Stimulated activated CD8-positive, alpha-beta memory T cell treated with anti-CD3 and anti-CD28 coated beads, Interleukin-4, amount 100 ng/mL, for 4 hours (primary cell): ENCODE data around the gene NCOA6.

Experiments
- DNase-seq, 2 donors: peaks; one replicate each; pipeline ENCODE4 v3.0.0-alpha.2; 2020; ENCODE audit warnings: low read depth in 2 of 2, low spot score in 1 of 2

Gene NCOA6

DNA sequence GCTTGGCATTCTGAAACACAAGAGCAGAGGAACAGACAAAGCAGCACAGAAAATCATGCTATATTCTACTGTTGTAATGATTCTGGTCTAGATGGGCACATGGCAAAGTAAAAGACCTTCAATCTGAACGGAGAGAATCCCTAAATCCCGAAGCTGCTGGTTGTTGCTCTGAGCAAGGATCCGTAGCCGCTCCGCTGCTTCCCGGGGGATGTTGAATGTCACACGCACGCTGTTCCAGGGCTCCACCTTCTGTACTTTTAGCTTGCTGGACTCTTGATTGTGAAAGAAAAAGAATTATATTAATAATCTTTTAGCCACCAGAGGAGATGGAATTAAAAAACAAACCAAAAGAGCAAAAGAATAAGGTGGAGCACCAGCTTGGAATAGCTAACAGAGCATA, 49.3 kb downstream of the NCOA6 start:
- no peak for DNase-seq

DNA sequence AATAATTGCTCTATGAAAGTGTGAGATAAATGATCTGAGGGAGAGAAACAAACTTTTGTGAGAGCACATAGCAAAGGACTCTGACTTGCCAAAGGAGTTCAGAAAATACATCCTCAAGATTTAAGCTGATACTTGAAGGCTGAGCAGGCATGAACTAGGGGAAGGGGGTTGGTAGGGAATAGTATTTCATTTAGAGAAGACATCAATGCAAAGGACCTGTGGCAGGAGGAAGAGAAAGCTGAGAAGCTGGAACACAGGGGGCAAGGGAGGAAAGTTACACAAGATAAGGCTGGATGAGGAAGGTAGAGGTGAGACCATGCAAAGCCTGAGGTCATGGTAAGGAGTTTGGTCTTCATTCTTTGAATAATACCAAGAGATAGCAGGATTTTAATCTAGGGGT, 50.6 kb downstream of the NCOA6 start:
- no peak for DNase-seq

DNA sequence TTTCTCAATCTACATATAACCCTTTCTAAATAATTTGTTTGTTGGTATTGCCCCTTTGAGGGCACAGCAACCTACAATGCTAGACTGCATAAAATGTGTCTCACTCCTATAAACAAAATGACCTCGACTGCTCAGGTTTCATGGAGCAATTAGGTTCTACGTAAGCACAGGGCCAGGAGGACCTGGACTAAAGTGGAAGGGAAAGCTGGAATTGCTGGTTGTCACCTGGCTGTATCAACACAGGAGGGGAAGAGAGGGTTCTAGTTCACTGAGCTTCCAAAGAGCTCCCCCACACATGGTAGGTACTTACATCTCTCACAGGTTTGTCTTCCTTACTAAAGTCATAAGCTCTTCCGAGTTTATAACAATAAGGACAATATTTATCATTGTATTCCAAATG, 51.0 kb downstream of the NCOA6 start:
- DNase-seq = no peak

DNA sequence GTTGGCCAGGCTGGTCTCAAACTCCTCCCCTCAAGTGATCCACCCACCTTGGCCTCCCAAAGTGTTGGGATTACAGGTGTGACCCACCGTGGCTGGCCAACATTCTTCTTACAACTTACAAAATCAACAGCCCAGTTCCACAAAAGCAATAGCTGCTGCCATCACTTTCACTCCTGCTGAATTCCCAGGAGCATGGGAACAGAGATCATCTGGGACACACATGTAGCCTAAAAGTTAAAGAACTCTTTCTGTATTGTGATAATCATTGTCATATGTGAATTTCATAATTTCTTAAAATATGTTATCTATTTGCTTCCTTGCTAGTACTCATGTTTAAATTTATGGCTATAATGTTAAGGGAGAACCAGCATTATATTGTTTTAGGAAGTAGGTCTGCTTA, 51.7 kb downstream of the NCOA6 start:
- DNase-seq = no peak

DNA sequence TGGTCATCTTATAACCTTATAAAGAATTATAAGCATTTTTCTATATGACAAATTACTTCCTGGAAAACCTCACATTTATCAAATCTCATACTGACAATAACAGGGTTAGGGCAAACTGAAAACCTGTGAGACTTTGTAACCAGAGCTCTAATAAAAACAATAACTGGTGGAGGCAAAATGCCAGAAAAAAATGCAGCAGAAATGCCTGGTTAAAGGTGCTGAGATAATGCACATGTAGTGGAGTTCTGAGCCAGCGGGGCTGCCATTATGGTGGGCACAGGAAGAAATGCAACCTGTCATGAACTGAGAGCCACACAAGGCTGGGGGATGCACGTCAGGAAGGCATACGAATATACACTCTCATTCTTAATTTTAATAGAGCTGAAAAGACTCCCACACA, 53.0 kb downstream of the NCOA6 start:
- DNase-seq = no peak

DNA sequence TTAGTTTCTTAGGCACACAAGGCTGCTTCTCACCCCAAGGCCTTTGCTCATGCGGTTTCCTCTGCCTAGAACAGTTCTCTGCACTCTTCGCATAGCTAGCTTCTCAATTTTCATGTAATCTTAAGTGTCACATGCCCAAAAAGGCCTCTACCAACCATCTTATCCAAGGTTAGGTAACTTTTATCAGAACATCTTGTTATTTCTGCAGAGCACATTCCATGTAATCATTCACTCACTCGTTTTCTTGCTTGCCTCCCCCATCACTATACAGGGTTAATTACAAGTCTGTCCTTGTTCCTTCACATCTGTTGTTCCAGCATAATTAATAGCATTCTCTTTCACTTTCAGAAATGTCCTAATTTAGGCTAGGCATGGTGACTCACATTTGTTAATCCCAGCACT, 53.8 kb downstream of the NCOA6 start:
- DNase-seq = no peak

DNA sequence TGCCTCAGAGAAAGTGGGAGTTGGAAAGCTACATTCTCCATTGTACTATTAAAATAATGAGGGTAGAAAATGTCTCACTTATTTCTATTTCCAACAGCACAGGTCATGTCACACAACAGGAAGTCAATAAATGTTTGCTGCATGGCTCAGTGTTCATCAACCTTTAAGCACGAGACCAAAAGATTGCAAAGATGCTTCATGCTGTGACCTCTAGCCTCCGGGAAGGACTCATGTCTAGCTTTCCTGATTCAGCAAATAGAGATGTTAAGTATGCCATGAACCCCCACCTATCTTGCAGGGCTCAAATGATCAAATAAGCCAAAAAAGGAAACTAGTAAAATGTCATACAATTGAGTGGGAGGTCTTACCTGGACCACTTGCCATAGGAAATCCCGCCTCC, 57.4 kb downstream of the NCOA6 start:
- DNase-seq = no peak

DNA sequence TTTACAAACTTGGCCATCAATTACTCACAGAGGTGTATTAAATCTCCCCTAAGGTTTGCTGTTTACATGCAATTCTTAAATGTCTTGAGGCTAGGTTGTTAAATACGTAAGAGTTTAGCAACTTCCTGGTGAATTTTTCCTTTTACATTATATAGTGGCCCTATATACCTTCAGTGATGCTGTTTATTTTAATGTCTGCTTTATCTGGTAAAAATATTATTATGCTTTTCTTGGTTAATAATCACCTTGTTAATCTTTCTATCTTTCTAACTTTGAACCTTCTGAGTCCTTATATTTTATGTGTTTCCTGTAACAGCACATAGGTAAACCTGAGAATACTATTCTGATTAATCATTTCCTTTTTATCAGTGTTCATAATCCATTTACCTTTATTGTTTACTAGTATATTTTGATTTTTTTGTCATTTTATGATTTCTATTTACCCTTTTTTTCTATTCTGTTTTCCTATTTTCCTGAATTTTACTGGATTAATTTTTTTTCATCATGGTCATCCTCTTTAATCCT, 63.4 kb downstream of the NCOA6 start:
- DNase-seq = no peak

DNA sequence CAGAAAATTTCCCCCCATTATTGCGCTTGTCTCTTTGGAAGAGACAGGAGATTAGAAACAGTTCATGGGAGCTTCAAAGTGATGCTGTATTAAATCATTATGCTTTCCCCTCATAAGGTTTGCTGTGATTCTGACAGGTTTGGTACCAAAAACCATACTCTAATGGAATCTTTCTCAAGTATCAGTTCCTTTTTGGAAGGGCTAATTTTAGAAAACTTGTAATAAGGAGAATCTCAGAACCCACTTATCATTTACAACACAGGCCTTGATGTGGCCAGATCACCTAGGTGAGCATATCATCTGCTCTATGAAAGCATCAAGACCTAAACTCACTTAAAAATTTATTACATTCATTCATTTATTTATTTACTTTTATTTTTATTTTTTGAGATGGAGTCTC, 70.1 kb downstream of the NCOA6 start:
- DNase-seq = no peak

DNA sequence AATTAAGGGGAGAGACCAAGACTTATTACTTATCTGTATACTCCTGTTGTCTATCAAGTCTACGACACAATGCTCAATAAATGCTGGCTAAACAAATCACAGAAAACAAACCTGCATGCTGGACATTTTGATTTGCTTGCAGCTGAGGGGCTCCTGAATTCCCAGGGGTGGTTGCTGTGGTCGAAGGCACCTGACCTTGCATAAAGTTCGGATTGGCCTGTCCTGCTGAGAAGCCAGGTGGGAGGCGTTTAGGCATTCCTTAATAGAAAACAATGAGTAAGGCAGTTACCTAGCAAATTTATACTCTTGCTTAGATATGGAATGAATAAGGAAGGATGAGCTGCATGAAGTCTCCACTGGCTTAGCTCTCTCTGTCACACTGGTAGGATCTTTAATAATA, 70.8 kb downstream of the NCOA6 start:
- DNase-seq = no peak

DNA sequence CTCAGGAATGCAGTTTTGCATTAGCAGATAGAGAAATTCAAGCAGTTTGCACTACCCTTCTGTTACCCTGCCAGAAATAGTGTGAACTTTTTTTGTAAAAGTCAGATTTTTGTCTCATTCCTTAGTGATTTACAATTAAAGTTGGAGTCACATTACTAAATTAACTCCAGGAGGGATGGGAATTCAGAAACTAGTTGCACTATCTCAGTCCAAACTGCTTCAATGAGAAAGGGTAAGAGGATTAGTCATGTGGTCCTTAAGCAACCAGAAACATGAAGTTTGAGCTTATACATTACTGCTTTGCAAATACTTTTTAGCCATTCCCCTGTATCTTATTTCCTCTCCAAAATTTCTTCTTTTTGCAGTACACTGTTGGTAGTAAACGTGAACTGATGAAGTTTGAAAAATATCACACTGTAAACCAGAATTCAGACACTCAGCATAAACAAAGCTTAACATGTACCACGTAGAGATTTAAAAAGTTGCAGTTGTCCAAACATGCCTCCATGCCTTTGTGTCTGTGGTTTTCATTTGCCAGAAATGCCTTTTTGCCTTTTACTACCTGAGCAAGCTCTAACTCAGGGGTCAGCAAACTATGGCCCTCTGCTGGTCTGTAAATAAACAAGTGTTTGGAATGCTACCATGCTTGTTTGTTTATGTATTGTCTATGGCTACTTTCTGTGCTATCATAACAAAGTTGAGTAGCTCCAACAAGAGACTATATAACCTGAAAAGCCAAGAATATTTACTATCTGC, 71.6 kb downstream of the NCOA6 start:
- no peak for DNase-seq

DNA sequence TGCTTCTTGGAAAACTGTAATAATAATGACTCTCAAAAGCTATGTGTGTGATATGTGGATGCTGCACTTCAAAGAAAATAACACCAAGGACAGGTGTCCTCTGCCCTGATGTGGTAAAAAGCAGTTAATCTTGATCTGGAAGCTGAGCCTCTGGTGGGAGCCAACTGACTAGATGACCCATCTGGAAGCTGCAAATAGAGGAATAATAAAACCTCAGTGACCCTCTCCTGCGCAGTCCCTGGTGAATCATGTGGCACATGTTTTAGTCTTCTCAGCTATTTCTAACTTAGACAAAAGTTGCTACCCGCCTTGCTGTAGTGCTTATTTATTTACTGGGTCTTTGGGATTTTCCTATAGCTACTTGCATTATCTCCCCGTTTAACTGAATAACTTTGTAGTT, 74.0 kb downstream of the NCOA6 start:
- no peak for DNase-seq

DNA sequence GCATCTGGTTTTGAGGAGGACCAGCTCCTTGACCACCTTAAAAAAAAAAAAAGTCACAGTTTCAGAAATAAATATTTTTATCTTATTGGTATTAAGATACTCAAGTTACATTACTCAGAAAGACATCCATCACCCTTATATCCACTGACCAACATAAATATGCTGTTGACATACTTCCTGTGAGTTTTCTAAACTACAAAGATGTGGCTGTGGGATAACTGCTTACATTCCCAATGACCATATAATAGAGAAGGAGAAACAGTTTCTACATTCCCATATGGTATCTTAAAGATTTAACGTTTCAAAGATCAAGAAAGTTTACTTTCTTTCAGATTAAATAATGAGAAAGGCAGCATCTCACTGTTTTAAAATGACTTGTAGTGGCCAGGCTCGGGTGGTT, 75.0 kb downstream of the NCOA6 start:
- no peak for DNase-seq

DNA sequence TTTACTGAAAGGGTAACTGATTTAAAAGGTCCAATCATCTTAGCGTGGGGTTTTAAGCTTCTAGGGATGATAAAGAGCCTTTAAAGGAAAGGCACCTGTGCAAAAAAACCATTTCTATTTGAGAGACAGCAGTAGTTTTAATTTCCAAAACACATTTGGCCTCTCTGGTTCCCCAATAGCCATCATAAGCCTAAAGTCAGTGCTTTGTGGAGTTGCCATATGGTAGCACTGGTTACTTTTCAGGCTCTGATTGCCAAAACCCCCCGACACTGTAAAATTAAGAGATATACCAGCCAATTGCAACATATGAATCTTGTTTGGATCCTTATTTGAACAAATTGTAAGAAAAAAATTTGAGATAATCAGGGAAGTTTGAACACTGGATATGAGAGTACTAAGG, 76.7 kb downstream of the NCOA6 start:
- DNase-seq = no peak

DNA sequence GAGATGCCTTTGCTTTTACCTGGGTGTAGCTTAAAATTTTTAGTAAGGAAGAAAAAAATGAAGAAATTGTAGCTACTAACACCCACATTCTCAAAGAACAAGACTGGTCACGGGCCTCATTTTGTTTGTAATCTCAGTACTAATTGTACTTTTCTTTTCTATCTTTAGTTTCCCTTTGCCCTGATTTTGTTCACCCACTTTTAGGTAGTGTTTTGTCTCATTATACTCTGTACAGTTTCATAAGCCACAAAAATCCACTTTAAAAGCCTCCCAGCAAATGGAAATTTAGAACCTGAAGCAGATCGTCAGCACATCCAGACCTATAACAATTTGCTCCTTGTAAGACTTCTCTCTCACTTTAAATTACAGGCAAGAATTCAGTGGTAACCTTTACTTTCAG, 78.0 kb downstream of the NCOA6 start:
- no peak for DNase-seq

DNA sequence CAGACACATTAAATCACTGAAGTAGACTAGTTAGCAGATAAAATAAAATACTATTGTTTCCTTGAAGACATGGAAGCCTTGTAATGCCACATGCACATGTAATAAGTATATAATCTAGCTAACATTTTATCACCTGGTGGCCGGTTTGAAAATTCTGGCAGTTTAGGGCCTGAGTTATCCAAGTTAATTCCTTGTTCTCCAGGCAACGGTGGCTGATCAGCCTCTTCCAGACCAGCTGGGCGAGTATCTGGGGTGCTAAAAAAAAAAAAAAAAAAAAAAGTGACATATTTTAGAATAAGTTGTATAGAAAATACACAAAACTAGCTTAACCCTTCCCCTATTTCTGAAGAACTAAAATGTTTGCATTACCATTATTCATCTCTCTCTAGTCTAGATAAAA, 78.8 kb downstream of the NCOA6 start:
- DNase-seq = no peak

DNA sequence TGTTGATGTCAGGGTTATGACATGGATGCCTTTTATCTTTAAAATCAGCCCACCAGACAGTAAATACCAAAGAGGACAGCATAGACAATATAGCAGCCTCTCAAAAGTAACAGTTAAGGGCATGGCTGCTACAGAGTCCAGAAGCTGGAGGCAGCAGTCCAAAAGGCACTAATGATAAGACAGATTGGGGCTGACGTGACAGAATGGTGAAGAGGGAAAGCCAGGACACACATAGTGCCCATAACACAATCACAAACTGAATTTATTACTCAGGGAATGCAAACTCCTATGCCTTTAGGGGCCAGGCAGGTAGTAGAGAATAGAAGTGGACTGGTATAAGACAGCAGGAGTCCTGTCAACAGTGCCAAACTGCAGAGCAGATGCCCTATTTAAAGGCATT, 80.6 kb downstream of the NCOA6 start:
- no peak for DNase-seq

DNA sequence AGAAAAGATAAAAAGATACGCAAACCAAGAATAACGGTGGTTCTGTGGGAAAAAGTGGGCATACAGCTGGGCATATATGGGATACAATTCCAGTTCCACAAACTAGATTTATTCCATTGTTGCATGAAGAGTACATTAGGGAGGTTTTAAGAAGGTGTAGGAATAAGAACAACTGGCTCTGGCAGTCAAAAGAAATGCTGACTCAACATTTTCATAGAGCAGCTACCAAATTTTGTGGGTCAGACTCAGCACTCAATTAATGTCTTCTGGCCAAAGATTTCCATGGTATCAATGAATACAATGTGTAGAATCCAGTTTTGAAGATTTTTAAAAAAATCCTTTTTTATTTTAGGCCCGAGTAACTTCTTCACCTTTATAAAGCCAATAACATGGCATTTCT, 81.1 kb downstream of the NCOA6 start:
- DNase-seq = no peak

DNA sequence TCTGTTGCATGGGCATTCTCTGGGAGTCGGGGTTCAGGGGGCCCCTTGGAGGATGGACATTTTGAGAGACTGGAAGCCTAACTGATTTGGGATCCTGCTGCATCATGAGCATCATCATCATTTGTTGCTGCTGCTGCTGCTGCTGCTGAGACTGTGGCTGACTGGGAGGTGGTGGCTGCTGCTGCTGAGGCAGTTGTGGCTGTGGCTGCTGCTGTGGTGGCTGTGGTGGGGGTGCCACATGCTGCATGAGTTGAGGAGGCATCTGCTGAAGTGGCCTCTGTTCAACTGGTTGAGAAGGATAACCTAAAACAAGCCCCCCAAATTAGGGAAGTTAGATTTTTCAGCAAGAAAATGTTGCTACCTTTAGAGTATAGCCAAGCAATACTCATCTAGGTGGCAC, 82.4 kb downstream of the NCOA6 start:
- no peak for DNase-seq

DNA sequence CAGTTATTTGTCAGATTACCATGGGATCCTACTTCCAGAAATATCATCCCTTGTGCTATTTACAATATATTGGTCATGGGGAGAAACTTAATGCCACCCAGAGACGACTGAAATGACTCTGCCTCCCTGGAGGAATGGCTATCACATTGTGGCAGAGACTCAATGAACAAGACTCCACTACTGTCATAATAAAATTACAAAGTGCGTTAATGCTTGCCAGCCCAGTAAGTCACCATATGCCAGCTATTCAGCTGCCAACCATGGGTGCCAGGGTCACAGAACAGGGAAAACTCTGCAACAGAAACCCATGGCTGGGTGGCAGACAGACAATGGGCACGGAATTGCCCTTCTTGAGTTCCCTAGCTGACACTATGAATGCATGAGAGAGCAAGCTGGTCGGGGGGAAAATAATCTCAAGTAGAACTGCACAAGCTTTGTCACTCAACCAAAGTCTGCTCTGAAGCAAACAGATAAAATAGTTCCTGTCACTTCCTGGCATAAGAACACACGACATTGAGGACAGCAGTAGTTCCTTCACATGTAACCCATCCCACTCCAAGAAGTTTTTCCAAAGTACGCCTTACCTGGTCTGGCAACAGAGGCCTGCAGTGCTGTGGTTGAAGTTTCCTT, 89.2 kb downstream of the NCOA6 start:
- no peak for DNase-seq

DNA sequence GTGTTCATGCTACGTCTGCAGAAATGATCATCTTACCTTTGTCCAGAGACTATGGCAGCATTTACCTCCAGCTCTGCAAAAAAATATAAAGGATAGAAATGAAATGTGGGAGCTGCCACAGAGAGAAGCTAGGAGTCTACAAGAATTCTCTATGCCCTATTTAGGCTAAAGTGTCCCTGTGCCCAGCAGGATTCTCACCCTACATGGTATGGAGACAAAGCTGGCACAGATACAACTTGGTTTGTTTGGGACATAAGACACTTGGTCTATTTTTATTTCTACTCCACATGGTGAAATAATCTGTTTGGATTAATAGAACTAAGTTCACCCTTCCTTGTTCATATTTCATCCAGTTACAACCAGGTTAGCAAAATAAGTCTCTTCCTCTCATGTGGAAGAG, 92.9 kb downstream of the NCOA6 start:
- no peak for DNase-seq

DNA sequence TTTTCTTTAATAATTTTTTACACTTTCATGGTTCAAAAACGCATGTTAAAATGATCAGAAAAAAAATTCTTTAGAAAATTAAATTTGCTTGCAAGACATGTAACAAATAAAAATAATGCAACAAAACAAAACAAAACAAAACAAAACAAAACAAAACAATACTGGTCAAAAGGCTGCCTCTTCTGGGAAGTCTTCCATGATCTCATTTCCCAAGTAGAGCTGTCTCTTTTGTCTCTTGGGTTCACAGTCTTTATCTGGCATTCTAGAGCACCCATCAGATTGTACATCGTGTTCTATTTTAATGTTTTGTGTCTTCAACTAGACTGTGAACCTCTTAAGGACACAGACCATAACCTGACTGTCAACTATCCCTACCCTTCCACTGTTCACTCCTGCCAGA, 96.0 kb downstream of the NCOA6 start:
- no peak for DNase-seq

DNA sequence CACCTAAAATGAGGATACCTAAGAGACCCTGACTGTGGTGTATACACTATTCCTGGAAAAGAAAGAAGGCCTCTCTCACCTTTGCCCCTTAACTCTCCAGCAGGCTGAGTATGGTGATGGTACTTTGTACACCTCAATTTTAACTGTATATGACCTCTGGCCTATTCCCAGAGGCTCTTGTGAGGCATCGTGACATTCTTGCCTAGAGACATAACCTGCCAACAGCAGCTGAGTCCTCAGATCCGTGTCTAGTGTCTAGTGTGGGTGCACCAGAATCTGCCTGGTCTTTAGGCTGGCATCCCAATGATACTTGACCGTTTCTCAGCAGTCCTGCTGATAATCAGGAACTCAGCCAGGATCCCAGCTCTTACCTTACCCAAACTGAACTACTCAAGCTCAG, 101.3 kb downstream of the NCOA6 start:
- no peak for DNase-seq
